ENCODE measurements around the gene SLC5A9. TPM values are rescaled to one million over a fixed set of nuclear protein-coding genes. Genes with fewer than 3 reads are reported as not detected.

SLC5A9 gene
- total and polyA plus RNA-seq, 2 experiments from 2014 or later = not detected

- Histone ChIP-seq H3K36me3 (ENCODE audit: low read depth) (no peaks in the 10 kb centered on the region), H3F3A (ENCODE audit: insufficient read depth) (no peaks in the 10 kb centered on the region), H3K79me2 (ENCODE audit: insufficient read depth) (no peaks in the 10 kb centered on the region), H3K27ac (no peak overlapping the region), H3K4me2 (ENCODE audit: unreplicated experiment) (no peak overlapping the region), H2AFZ (no peak overlapping the region), H3K9me2 (ENCODE audit: insufficient read depth) (no peaks in the 10 kb centered on the region), H3K27me3 (replicated peaks; ENCODE audit: insufficient read depth) (peaks cover 2% of the 10 kb centered on the region; the same call in 1 of the 2 replicates), H3K4me1 (ENCODE audit: insufficient read depth) (no peaks in the 10 kb centered on the region), H4K20me1 (ENCODE audit: insufficient read depth) (no peaks in the 10 kb centered on the region), H3K9ac (no peak overlapping the region), H3K4me3 (no peak overlapping the region), H3K9me3 (ENCODE audit: low read depth) (no peaks in the 10 kb centered on the region)
- TF ChIP-seq EZH2 (IDR thresholded peaks at IDR 0.05; ENCODE audit: insufficient read depth, poor library complexity, severe bottlenecking) (no peak), EZH2phosphoT487 (IDR thresholded peaks at IDR 0.05; ENCODE audit: insufficient read depth, low read depth) (no peak)
- 55 to 58% methylated on average over 11 to 12 of the region's 12 CpGs for WGBS, 2 experiments (ENCODE audit: low coverage in 1 of 2, low lambda C conversion rate in 2 of 2, missing lambda C conversion rate in 2 of 2)
- in situ Hi-C loops (cut with MboI) = no loop called here
- no peak for DNase-seq
Observed at GRCh38 chr1:48233666-48234485, 11.4 kb downstream of the SLC5A9 start.

GRCh38 chr1:48235652-48236051 lies 13.1 kb downstream of the SLC5A9 start:
- in situ Hi-C loops (cut with MboI) = no loop called here
- Histone ChIP-seq H3K36me3 (ENCODE audit: low read depth) (no peaks in the 10 kb centered on the region), H3K4me3 (no peak overlapping the region), H3K4me2 (ENCODE audit: unreplicated experiment) (no peak overlapping the region), H3K27ac (no peak overlapping the region), H3F3A (ENCODE audit: insufficient read depth) (no peaks in the 10 kb centered on the region), H4K20me1 (ENCODE audit: insufficient read depth) (no peaks in the 10 kb centered on the region), H3K9me3 (ENCODE audit: low read depth) (no peaks in the 10 kb centered on the region), H3K79me2 (ENCODE audit: insufficient read depth) (no peaks in the 10 kb centered on the region), H3K9ac (no peak overlapping the region), H2AFZ (no peak overlapping the region), H3K9me2 (ENCODE audit: insufficient read depth) (no peaks in the 10 kb centered on the region), H3K27me3 (replicated peaks; ENCODE audit: insufficient read depth) (peaks cover 2% of the 10 kb centered on the region; the same call in 1 of the 2 replicates), H3K4me1 (ENCODE audit: insufficient read depth) (no peaks in the 10 kb centered on the region)
- DNase-seq = no peak
- TF ChIP-seq EZH2phosphoT487 (IDR thresholded peaks at IDR 0.05; ENCODE audit: insufficient read depth, low read depth) (no peak), EZH2 (IDR thresholded peaks at IDR 0.05; ENCODE audit: insufficient read depth, poor library complexity, severe bottlenecking) (no peak)
- 66 to 69% methylated on average over 13 of the region's 13 CpGs for WGBS, 2 experiments (ENCODE audit: low coverage in 1 of 2, low lambda C conversion rate in 2 of 2, missing lambda C conversion rate in 2 of 2)

- Histone ChIP-seq H3K27ac (no peak overlapping the region), H3F3A (ENCODE audit: insufficient read depth) (no peaks in the 10 kb centered on the region), H3K27me3 (replicated peaks; ENCODE audit: insufficient read depth) (no peaks in the 10 kb centered on the region; the same call in 1 of the 2 replicates), H3K9me2 (ENCODE audit: insufficient read depth) (no peaks in the 10 kb centered on the region), H3K9me3 (ENCODE audit: low read depth) (no peaks in the 10 kb centered on the region), H3K4me3 (no peak overlapping the region), H3K9ac (no peak overlapping the region), H3K4me1 (ENCODE audit: insufficient read depth) (no peaks in the 10 kb centered on the region), H2AFZ (no peak overlapping the region), H3K79me2 (ENCODE audit: insufficient read depth) (no peaks in the 10 kb centered on the region), H4K20me1 (ENCODE audit: insufficient read depth) (no peaks in the 10 kb centered on the region), H3K36me3 (ENCODE audit: low read depth) (no peaks in the 10 kb centered on the region), H3K4me2 (ENCODE audit: unreplicated experiment) (no peak overlapping the region)
- TF ChIP-seq EZH2 (IDR thresholded peaks at IDR 0.05; ENCODE audit: insufficient read depth, poor library complexity, severe bottlenecking) (no peak), EZH2phosphoT487 (IDR thresholded peaks at IDR 0.05; ENCODE audit: insufficient read depth, low read depth) (no peak)
- 67 to 69% methylated on average over 4 of the region's 4 CpGs for WGBS, 2 experiments (ENCODE audit: low coverage in 1 of 2, low lambda C conversion rate in 2 of 2, missing lambda C conversion rate in 2 of 2)
- peak; percentile 59 for DNase-seq
- in situ Hi-C loops (cut with MboI) = no loop called here
Observed at GRCh38 chr1:48236716-48237470, 14.4 kb downstream of the SLC5A9 start.

- Histone ChIP-seq H3K9me2 (ENCODE audit: insufficient read depth) (no peaks in the 10 kb centered on the region), H3K9me3 (ENCODE audit: low read depth) (no peaks in the 10 kb centered on the region), H3K36me3 (ENCODE audit: low read depth) (no peaks in the 10 kb centered on the region), H2AFZ (no peak overlapping the region), H3F3A (ENCODE audit: insufficient read depth) (no peaks in the 10 kb centered on the region), H3K4me2 (ENCODE audit: unreplicated experiment) (no peak overlapping the region), H3K79me2 (ENCODE audit: insufficient read depth) (no peaks in the 10 kb centered on the region), H3K27ac (no peak overlapping the region), H3K4me1 (ENCODE audit: insufficient read depth) (no peaks in the 10 kb centered on the region), H3K4me3 (no peak overlapping the region), H4K20me1 (ENCODE audit: insufficient read depth) (no peaks in the 10 kb centered on the region), H3K9ac (no peak overlapping the region), H3K27me3 (replicated peaks; ENCODE audit: insufficient read depth) (no peaks in the 10 kb centered on the region)
- no peak for TF ChIP-seq EZH2phosphoT487 (IDR thresholded peaks at IDR 0.05; ENCODE audit: insufficient read depth, low read depth)
- no peak for TF ChIP-seq EZH2 (IDR thresholded peaks at IDR 0.05; ENCODE audit: insufficient read depth, poor library complexity, severe bottlenecking)
- no peak for DNase-seq
- in situ Hi-C loops (cut with MboI) = no loop called here
- 68 to 70% methylated on average over 12 of the region's 12 CpGs for WGBS, 2 experiments (ENCODE audit: low coverage in 1 of 2, low lambda C conversion rate in 2 of 2, missing lambda C conversion rate in 2 of 2)
Observed at GRCh38 chr1:48242141-48242736, 19.7 kb downstream of the SLC5A9 start.

Measured in GM23248 (cell line).